DOHH2 (cell line): Measurements from ENCODE around the gene PRKAG3.

Source experiments
- H3F3A ChIP-seq: fragments of 200-600 bp; sonication (generic), shearing (Covaris generic); 2 replicates; pipeline ENCODE4 v1.6.0; 2016; ENCODE audit warnings: antibody characterized with exemption, mild to moderate bottlenecking; ENCODE audit not compliant: control insufficient read depth, insufficient read depth
- H3K27ac ChIP-seq: fragments of 200-600 bp; sonication (generic); 2 replicates; pipeline ENCODE4 v1.5.1; 2014; ENCODE audit warnings: low read depth, mild to moderate bottlenecking, low read length, moderate library complexity
- H3K27me3 ChIP-seq: fragments of 200-600 bp; sonication (generic); 2 replicates; pipeline ENCODE4 v1.6.1; 2014; ENCODE audit warnings: mild to moderate bottlenecking, low read length, mixed read lengths; ENCODE audit not compliant: control insufficient read depth
- H3K36me3 ChIP-seq: fragments of 200-600 bp; sonication (generic); 2 replicates; pipeline ENCODE4 v1.6.1; 2014; ENCODE audit warnings: mild to moderate bottlenecking, low read length, moderate library complexity, mixed read lengths; ENCODE audit not compliant: control insufficient read depth
- H3K4me1 ChIP-seq: fragments of 200-600 bp; sonication (generic); 2 replicates; pipeline ENCODE4 v1.6.1; 2014; ENCODE audit warnings: mild to moderate bottlenecking, low read length, mixed read lengths; ENCODE audit not compliant: control insufficient read depth
- H3K4me2 ChIP-seq: fragments of 200-600 bp; sonication (generic); 2 replicates; pipeline ENCODE4 v1.6.0; 2014; ENCODE audit warnings: mild to moderate bottlenecking, low read length, moderate library complexity
- H3K4me3 ChIP-seq: fragments of 200-600 bp; sonication (generic); 2 replicates; pipeline ENCODE4 v1.5.1; 2014; ENCODE audit warnings: mild to moderate bottlenecking, low read length, mixed read lengths
- H3K79me2 ChIP-seq: fragments of 200-600 bp; sonication (generic); 2 replicates; pipeline ENCODE4 v1.6.1; 2014; ENCODE audit warnings: mild to moderate bottlenecking, low read length, mixed read lengths; ENCODE audit not compliant: control insufficient read depth
- H3K9me2 ChIP-seq: fragments of 200-600 bp; sonication (generic); replicated peaks from 2 replicates; pipeline ENCODE4 v1.6.1; 2014; ENCODE audit warnings: mild to moderate bottlenecking, low read length, mixed read lengths; ENCODE audit not compliant: control insufficient read depth
- H3K9me3 ChIP-seq: fragments of 200-600 bp; sonication (generic); 2 replicates; pipeline ENCODE4 v1.6.1; 2014; ENCODE audit warnings: antibody characterized with exemption, low read length, mixed read lengths; ENCODE audit not compliant: control insufficient read depth, insufficient read depth
- H4K20me1 ChIP-seq: fragments of 200-600 bp; sonication (generic); 2 replicates; pipeline ENCODE4 v1.6.0; 2014; ENCODE audit warnings: low read depth, mild to moderate bottlenecking, antibody characterized with exemption, low read length, moderate library complexity; ENCODE audit not compliant: control insufficient read depth, insufficient read depth
- CTCF ChIP-seq: fragments of 200-600 bp; sonication (generic); IDR thresholded peaks from one replicate; pipeline ENCODE4 v1.5.1; 2014; ENCODE audit warnings: antibody characterized with exemption, mild to moderate bottlenecking, low read depth, low read length; ENCODE audit not compliant: poor library complexity, severe bottlenecking
- EZH2phosphoT487 ChIP-seq: fragments of 200-600 bp; sonication (generic); IDR thresholded peaks from 2 replicates; pipeline ENCODE4 v1.6.1; 2017; ENCODE audit warnings: borderline replicate concordance, mild to moderate bottlenecking, antibody characterized with exemption, low read length, moderate library complexity, mixed read lengths

The PRKAG3 gene

GRCh38 chr2:218827701-218828476 is 3.7 kb downstream of the PRKAG3 start:
- H3K4me1 ChIP-seq, result peaks cover 3% of the 10 kb centered on the region; the same call in 1 of the 2 replicates
- TF ChIP-seq EZH2phosphoT487, result no peak
- no peak for TF ChIP-seq CTCF
- no peak overlapping the region for H3K4me3 ChIP-seq
- H3K4me2 ChIP-seq, result no peak overlapping the region
- no peaks in the 10 kb centered on the region for H3F3A ChIP-seq
- H3K36me3 ChIP-seq, result no peaks in the 10 kb centered on the region
- no peak overlapping the region for H3K27ac ChIP-seq
- no peaks in the 10 kb centered on the region for H3K9me2 ChIP-seq
- no peaks in the 10 kb centered on the region for H4K20me1 ChIP-seq
- no peaks in the 10 kb centered on the region for H3K79me2 ChIP-seq
- peaks cover 10% of the 10 kb centered on the region for H3K27me3 ChIP-seq
- no peaks in the 10 kb centered on the region for H3K9me3 ChIP-seq

GRCh38 chr2:218826791-218827190 is 4.8 kb downstream of the PRKAG3 start:
- Histone ChIP-seq H3K4me2 (no peak overlapping the region), H3K36me3 (no peaks in the 10 kb centered on the region), H3K4me1 (peaks cover 3% of the 10 kb centered on the region; the same call in 1 of the 2 replicates), H3K79me2 (no peaks in the 10 kb centered on the region), H3K9me2 (no peaks in the 10 kb centered on the region), H3K27me3 (peaks cover under 1% of the 10 kb centered on the region; the same call in 1 of the 2 replicates), H3K4me3 (no peak overlapping the region), H3F3A (no peaks in the 10 kb centered on the region), H4K20me1 (no peaks in the 10 kb centered on the region), H3K27ac (no peak overlapping the region), H3K9me3 (no peaks in the 10 kb centered on the region)
- no peak for TF ChIP-seq CTCF
- TF ChIP-seq EZH2phosphoT487, result no peak

GRCh38 chr2:218824004-218824403 is 7.6 kb downstream of the PRKAG3 start:
- Histone ChIP-seq H3K27ac (no peak overlapping the region), H3K27me3 (no peaks in the 10 kb centered on the region), H3K9me3 (no peaks in the 10 kb centered on the region), H3K79me2 (no peaks in the 10 kb centered on the region), H3K9me2 (no peaks in the 10 kb centered on the region), H3K4me2 (no peak overlapping the region), H3K4me1 (no peaks in the 10 kb centered on the region), H3K4me3 (no peak overlapping the region), H3K36me3 (no peaks in the 10 kb centered on the region), H4K20me1 (no peaks in the 10 kb centered on the region), H3F3A (no peaks in the 10 kb centered on the region)
- TF ChIP-seq EZH2phosphoT487 (no peak), CTCF (no peak)
